Activated CD4-positive, alpha-beta T cell treated with anti-CD3 and anti-CD28 coated beads for 36 hours (primary cell): ENCODE measurements around the gene DESI1. TPM values are rescaled to one million over a fixed set of nuclear protein-coding genes. Genes with fewer than 3 reads are reported as not detected.
"Not testable (repeated sequence)": the region's sequence is repeated elsewhere in the genome, so short reads cannot be mapped to it uniquely, and the experiment has no call there.

Source experiments
- ATAC-seq: fragments of 200-7000 bp; cut with Tn5 transposase; one replicate; pipeline ENCODE4 v1.10.0; 2021; ENCODE audit warnings: mild to moderate bottlenecking, moderate library complexity
- CTCF ChIA-PET: fragments of 350-600 bp; sonication (Branson Sonifier 250); formaldehyde crosslinking; loops from one replicate; lab custom pipeline; 2021; ENCODE audit warnings: antibody characterized with exemption; lab: Charles Lee
- POLR2A ChIA-PET: fragments of 350-600 bp; sonication (Branson Sonifier 250); formaldehyde crosslinking; loops from one replicate; lab custom pipeline; 2021; ENCODE audit warnings: antibody characterized with exemption, inconsistent platforms; lab: Charles Lee
- DNase-seq: peaks from one replicate; pipeline ENCODE4 v3.0.0-alpha.2; 2020
- H3K27ac Mint-ChIP-seq: one replicate; pipeline ENCODE4 v1.8.0; 2021; ENCODE audit warnings: mixed read lengths
- H3K27me3 Mint-ChIP-seq: one replicate; pipeline ENCODE4 v1.8.0; 2021; ENCODE audit warnings: mixed read lengths
- H3K36me3 Mint-ChIP-seq: one replicate; pipeline ENCODE4 v1.8.0; 2021; ENCODE audit warnings: low read depth, mixed read lengths
- H3K4me1 Mint-ChIP-seq: one replicate; pipeline ENCODE4 v1.8.0; 2021; ENCODE audit warnings: mixed read lengths
- H3K4me3 Mint-ChIP-seq: one replicate; pipeline ENCODE4 v1.8.0; 2021; ENCODE audit warnings: mild to moderate bottlenecking, moderate library complexity, mixed read lengths
- H3K9me3 Mint-ChIP-seq: one replicate; pipeline ENCODE4 v1.8.0; 2021; ENCODE audit warnings: low read depth, mixed read lengths
- intact Hi-C, 2 experiments: fragments of 100-400 bp; cut with DNase I in 1 of 2; cut with micrococcal nuclease in 1 of 2; formaldehyde crosslinking; loops; one replicate each; pipeline versions ENCODE4 v1.14.2 to v1.15.1; 2022 to 2024; cut with DNase I, micrococcal nuclease
- total RNA-seq, 2 experiments: library from RNA; stranded (reverse); gene quantifications; one replicate each; pipeline ENCODE4 v1.2.3, GENCODE V29; 2021

DESI1 gene
- total RNA-seq, 2 experiments from 2014 or later, result 56.6 to 98.1 TPM

- DNase-seq, H3K4me1 Mint-ChIP-seq, H3K9me3 Mint-ChIP-seq, H3K4me3 Mint-ChIP-seq, intact Hi-C loops, H3K27me3 Mint-ChIP-seq, ATAC-seq: not testable (repeated sequence)
- Mint-ChIP-seq H3K27ac (peak overlapping the region; percentile 25), H3K36me3 (peaks cover 62% of the 10 kb centered on the region)
- ChIA-PET CTCF (interaction anchor here (0.9 to 1.6 kb wide), 2 partner anchors 14 to 29 kb away, joined by 3 to 6 read pairs; no protein-coding TSS in a partner anchor), POLR2A (interaction anchor here (0.8 kb wide), 1 partner anchor 11 kb away, joined by 11 read pairs; no protein-coding TSS in a partner anchor)
Measured at GRCh38 chr22:41637623-41638022, 16.8 kb upstream of the DESI1 start.

- Mint-ChIP-seq H3K27me3 (no peaks in the 10 kb centered on the region), H3K9me3 (no peaks in the 10 kb centered on the region), H3K27ac (no peak overlapping the region), H3K36me3 (peaks cover 60% of the 10 kb centered on the region), H3K4me1 (no peaks in the 10 kb centered on the region), H3K4me3 (no peak overlapping the region)
- no peak for DNase-seq
- ChIA-PET CTCF (interaction anchor here (0.7 to 1.8 kb wide), 2 partner anchors 10 to 96 kb away, joined by 4 to 5 read pairs; no protein-coding TSS in a partner anchor), POLR2A (interaction anchor here (1.1 kb wide), 1 partner anchor 15 kb away, joined by 6 read pairs; no protein-coding TSS in a partner anchor)
- intact Hi-C loops, result no loop called here
- no peak for ATAC-seq
Measured at GRCh38 chr22:41636467-41636866, 15.6 kb upstream of the DESI1 start.

- CTCF ChIA-PET, result not testable (repeated sequence)
- POLR2A ChIA-PET, result interaction anchor here (0.6 kb wide), 1 partner anchor 349 kb away, joined by 3 read pairs; no protein-coding TSS in a partner anchor
Measured at GRCh38 chr22:41634610-41635009, 13.8 kb upstream of the DESI1 start.

GRCh38 chr22:41631615-41632014 is 10.8 kb upstream of the DESI1 start:
- H3K36me3 Mint-ChIP-seq, result peaks cover 64% of the 10 kb centered on the region
- POLR2A ChIA-PET, H3K4me3 Mint-ChIP-seq, H3K27me3 Mint-ChIP-seq, DNase-seq, intact Hi-C loops, ATAC-seq, CTCF ChIA-PET, H3K27ac Mint-ChIP-seq, H3K9me3 Mint-ChIP-seq: not testable (repeated sequence)
- peaks cover 10% of the 10 kb centered on the region for H3K4me1 Mint-ChIP-seq

More at GRCh38 chr22:41634610-41635009, 13.8 kb upstream of the DESI1 start:
- H3K27ac Mint-ChIP-seq, ATAC-seq, intact Hi-C loops, H3K4me3 Mint-ChIP-seq, H3K27me3 Mint-ChIP-seq, H3K4me1 Mint-ChIP-seq, H3K9me3 Mint-ChIP-seq, DNase-seq: not testable (repeated sequence)
- peaks cover 56% of the 10 kb centered on the region for H3K36me3 Mint-ChIP-seq

- H3K36me3 Mint-ChIP-seq, result peaks cover 60% of the 10 kb centered on the region
- H3K4me3 Mint-ChIP-seq, H3K9me3 Mint-ChIP-seq: not testable (repeated sequence)
Measured at GRCh38 chr22:41631115-41631514, 10.3 kb upstream of the DESI1 start.

GRCh38 chr22:41625577-41625976 is 4.7 kb upstream of the DESI1 start:
- ATAC-seq, result no peak
- Mint-ChIP-seq H3K4me1 (peaks cover 27% of the 10 kb centered on the region), H3K36me3 (peaks cover 58% of the 10 kb centered on the region), H3K9me3 (no peaks in the 10 kb centered on the region), H3K27ac (no peak overlapping the region), H3K4me3 (no peak overlapping the region), H3K27me3 (no peaks in the 10 kb centered on the region)
- no peak for DNase-seq
- intact Hi-C loops, result loop anchor here in 1 of 2 experiments (10.0 kb wide), 1 partner anchor 181 kb away; the partner anchor contains the start of gene TOB2
- CTCF ChIA-PET, result interaction anchor here (1.2 to 2.4 kb wide), 3 partner anchors 11 to 41 kb away, joined by 3 to 8 read pairs (median 5); no protein-coding TSS in a partner anchor
- POLR2A ChIA-PET, result interaction anchor here (0.6 kb wide), 1 partner anchor 213 kb away, joined by 3 read pairs; no protein-coding TSS in a partner anchor

More at GRCh38 chr22:41631115-41631514, 10.3 kb upstream of the DESI1 start:
- DNase-seq, POLR2A ChIA-PET, intact Hi-C loops, ATAC-seq, H3K27ac Mint-ChIP-seq, H3K27me3 Mint-ChIP-seq, CTCF ChIA-PET: not testable (repeated sequence)
- peaks cover 10% of the 10 kb centered on the region for H3K4me1 Mint-ChIP-seq

GRCh38 chr22:41621911-41622179 is 1.0 kb upstream of the DESI1 start:
- ATAC-seq (no peak), DNase-seq (no peak)
- Mint-ChIP-seq H3K36me3 (peaks cover 51% of the 10 kb centered on the region), H3K9me3 (no peaks in the 10 kb centered on the region), H3K27me3 (no peaks in the 10 kb centered on the region), H3K4me3 (peak overlapping the region; percentile 98), H3K27ac (peak overlapping the region; percentile 99), H3K4me1 (peaks cover 42% of the 10 kb centered on the region)
- CTCF ChIA-PET, result interaction anchor here (0.6 to 1.0 kb wide), 6 partner anchors 45 to 669 kb away, joined by 3 to 4 read pairs (median 3); partner anchors contain the start of genes ACO2, PHF5A and SNU13
- intact Hi-C loops, result loop anchor here (1.0 to 10.0 kb wide), 22 partner anchors 17 to 765 kb away; partner anchors contain the start of genes PHF5A (in 2 of the 2), PMM1 (in 2 of the 2), POLR3H (in 2 of the 2) and SNU13 (in 2 of the 2)
- POLR2A ChIA-PET, result interaction anchor here (0.6 to 1.6 kb wide), 7 partner anchors 64 to 994 kb away, joined by 3 to 13 read pairs (median 3); partner anchors contain the start of genes ACO2, PHF5A, RANGAP1 and SNU13

- peaks cover 48% of the 10 kb centered on the region for H3K4me1 Mint-ChIP-seq
- ATAC-seq (peak; percentile 91), DNase-seq (peak; percentile 100)
- H3K4me3 Mint-ChIP-seq, result peak within 1 kb of the TSS; percentile 98
- ChIA-PET CTCF (interaction anchor here (0.6 to 1.0 kb wide), 4 partner anchors 46 to 467 kb away, joined by 3 to 4 read pairs (median 3); partner anchors contain the start of genes ACO2, PHF5A and SNU13), POLR2A (interaction anchor here (0.6 to 3.7 kb wide), 15 partner anchors 22 to 995 kb away, joined by 3 to 25 read pairs (median 3); partner anchors contain the start of genes ACO2, PHF5A, PMM1 and RANGAP1)
- H3K27me3 Mint-ChIP-seq, result no peaks in the 10 kb centered on the region
- peaks cover 49% of the 10 kb centered on the region for H3K36me3 Mint-ChIP-seq
- H3K27ac Mint-ChIP-seq, result peak within 1 kb of the TSS; percentile 99
- no peaks in the 10 kb centered on the region for H3K9me3 Mint-ChIP-seq
- intact Hi-C loops, result loop anchor here (1.0 to 10.0 kb wide), 22 partner anchors 17 to 765 kb away; partner anchors contain the start of genes PHF5A (in 2 of the 2), PMM1 (in 2 of the 2), POLR3H (in 2 of the 2) and SNU13 (in 2 of the 2)
Measured at GRCh38 chr22:41621099-41621910, 462 bp upstream of the DESI1 start, which contains the start of gene XRCC6. TSS of gene XRCC6 (plus strand) at chr22:41621295. CDS start at chr22:41622005, 710 bp downstream.

GRCh38 chr22:41619979-41620588 is 759 bp downstream of the DESI1 start:
- H3K27ac Mint-ChIP-seq, result peak overlapping the region; percentile 96
- ChIA-PET CTCF (interaction anchor here (0.7 to 1.9 kb wide), 3 partner anchors 15 to 186 kb away, joined by 3 to 7 read pairs (median 3); partner anchors contain the start of gene POLR3H), POLR2A (interaction anchor here (0.9 to 3.7 kb wide), 8 partner anchors 30 to 669 kb away, joined by 3 to 25 read pairs (median 3); partner anchors contain the start of genes CCDC134, PMM1 and RBX1)
- no peaks in the 10 kb centered on the region for H3K27me3 Mint-ChIP-seq
- peak; percentile 28 for ATAC-seq
- H3K4me3 Mint-ChIP-seq, result peak overlapping the region; percentile 98
- no peaks in the 10 kb centered on the region for H3K9me3 Mint-ChIP-seq
- H3K36me3 Mint-ChIP-seq, result peaks cover 47% of the 10 kb centered on the region
- DNase-seq, result peak; percentile 72
- H3K4me1 Mint-ChIP-seq, result peaks cover 44% of the 10 kb centered on the region
- intact Hi-C loops, result loop anchor here (1.0 to 10.0 kb wide), 12 partner anchors 15 to 763 kb away; partner anchors contain the start of genes ACO2 (in 1 of the 2), NDUFA6 (in 1 of the 2), PHF5A (in 1 of the 2) and POLR3H (in 1 of the 2)

- Mint-ChIP-seq H3K27ac (no peak overlapping the region), H3K36me3 (peaks cover 32% of the 10 kb centered on the region), H3K4me3 (no peak overlapping the region), H3K4me1 (peaks cover 21% of the 10 kb centered on the region), H3K27me3 (no peaks in the 10 kb centered on the region), H3K9me3 (no peaks in the 10 kb centered on the region)
- ChIA-PET CTCF (interaction anchor here (1.0 to 1.2 kb wide), 2 partner anchors 9 to 84 kb away, joined by 3 read pairs; no protein-coding TSS in a partner anchor), POLR2A (interaction anchor here (0.6 kb wide), 1 partner anchor 287 kb away, joined by 3 read pairs; no protein-coding TSS in a partner anchor)
- DNase-seq, result no peak
- intact Hi-C loops, result no loop called here
- ATAC-seq, result no peak
Measured at GRCh38 chr22:41613456-41613855, 7.4 kb downstream of the DESI1 start.
